GM19238 (cell line): Measurements from ENCODE around the gene ANKRD24.
"Not testable (repeated sequence)": the region's sequence is repeated elsewhere in the genome, so short reads cannot be mapped to it uniquely, and the experiment has no call there.

Source experiments
- DNase-seq: peaks from one replicate; pipeline ENCODE4 v3.0.0; 2011; ENCODE audit warnings: low spot score; ENCODE audit not compliant: insufficient read length

Gene ANKRD24

GRCh38 chr19:4182084-4182810, at the start of gene ANKRD24, which contains the start of gene SIRT6:
Gene ANKRD24 (plus strand): TSS chr19:4182689. CDS start chr19:4186426, 3,737 bp downstream.
Gene SIRT6 (minus strand): TSS chr19:4182563. CDS start chr19:4182539, 24 bp downstream.
- DNase-seq: peak; percentile 98

- DNase-seq: no peak
Measured at GRCh38 chr19:4134351-4134750, 48.1 kb upstream of the ANKRD24 start.

DNA sequence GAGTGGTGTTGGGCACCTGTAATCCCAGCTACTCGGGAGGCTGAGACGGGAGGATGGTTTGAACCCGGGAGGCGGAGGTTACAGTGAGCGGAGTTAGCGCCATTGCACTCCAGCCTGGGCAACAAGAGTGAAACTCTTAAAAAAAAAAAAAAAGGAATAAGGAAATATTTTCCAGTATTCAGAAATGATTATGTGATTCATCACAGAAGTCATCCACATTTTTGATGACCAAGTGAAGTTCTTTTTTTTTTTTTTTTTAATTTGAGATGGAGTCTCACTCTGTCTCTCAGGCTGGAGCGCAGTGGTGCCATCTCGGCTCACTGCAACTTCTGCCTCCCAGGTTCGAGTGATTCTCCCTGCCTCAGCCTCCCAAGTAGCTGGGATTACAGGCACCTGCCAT, 47.1 kb upstream of the ANKRD24 start:
- DNase-seq: not testable (repeated sequence)

DNA sequence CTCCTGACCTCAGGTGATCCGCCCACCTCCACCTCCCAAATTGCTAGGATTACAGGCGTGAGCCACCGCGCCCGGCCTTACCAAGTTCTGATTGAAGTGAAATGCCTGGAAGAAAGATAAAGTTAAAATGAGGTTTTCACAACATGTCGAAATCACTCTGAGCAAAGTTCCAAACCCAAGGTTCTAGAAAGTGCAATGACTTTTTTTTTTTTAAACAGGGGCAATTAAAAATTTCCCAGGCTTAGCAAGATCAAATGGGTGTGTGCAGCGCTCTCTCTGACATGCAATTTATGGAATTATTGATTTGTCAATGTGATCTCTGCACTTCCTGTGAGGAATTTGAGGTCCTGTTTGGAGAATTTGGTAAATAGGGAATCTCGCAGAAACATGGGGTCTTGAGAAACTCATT, 45.8 kb upstream of the ANKRD24 start:
- no peak for DNase-seq

GRCh38 chr19:4138445-4138844, 44.0 kb upstream of the ANKRD24 start:
- DNase-seq: no peak

GRCh38 chr19:4139614-4140236, 42.8 kb upstream of the ANKRD24 start:
- DNase-seq: peak; percentile 80

GRCh38 chr19:4140237-4140711, 42.2 kb upstream of the ANKRD24 start:
- DNase-seq: peak; percentile 67

- not testable (repeated sequence) for DNase-seq
Measured at GRCh38 chr19:4142916-4143315, 39.6 kb upstream of the ANKRD24 start.

DNA sequence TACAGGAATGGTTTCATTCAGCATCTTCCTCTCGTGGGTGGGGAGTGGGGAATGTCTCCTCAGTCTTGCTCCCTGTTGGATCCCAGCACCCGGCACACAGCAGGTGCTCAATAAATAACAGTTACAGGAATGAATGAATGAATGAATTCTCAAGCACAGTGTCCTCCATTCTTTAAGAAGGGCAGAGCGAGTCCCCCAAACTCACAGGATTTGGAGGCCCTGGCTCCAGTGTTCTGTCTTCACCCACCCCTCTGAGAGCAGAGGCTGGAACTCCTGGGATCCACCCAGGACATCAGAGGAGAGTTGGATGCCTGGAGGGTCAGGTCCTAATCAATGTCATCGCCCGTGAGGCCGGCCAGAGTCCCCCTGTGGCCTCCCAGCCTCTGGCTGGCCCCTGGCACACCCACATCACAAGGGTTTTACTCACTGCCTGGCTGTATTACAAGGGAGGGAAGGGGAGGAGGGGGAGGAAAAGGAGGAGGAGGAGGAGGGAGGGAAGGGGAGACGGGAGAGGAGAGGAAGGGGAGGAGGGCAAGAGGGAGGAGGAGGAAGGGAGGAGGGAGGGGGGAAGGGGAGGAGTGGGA, 37.7 kb upstream of the ANKRD24 start:
- no peak for DNase-seq

DNA sequence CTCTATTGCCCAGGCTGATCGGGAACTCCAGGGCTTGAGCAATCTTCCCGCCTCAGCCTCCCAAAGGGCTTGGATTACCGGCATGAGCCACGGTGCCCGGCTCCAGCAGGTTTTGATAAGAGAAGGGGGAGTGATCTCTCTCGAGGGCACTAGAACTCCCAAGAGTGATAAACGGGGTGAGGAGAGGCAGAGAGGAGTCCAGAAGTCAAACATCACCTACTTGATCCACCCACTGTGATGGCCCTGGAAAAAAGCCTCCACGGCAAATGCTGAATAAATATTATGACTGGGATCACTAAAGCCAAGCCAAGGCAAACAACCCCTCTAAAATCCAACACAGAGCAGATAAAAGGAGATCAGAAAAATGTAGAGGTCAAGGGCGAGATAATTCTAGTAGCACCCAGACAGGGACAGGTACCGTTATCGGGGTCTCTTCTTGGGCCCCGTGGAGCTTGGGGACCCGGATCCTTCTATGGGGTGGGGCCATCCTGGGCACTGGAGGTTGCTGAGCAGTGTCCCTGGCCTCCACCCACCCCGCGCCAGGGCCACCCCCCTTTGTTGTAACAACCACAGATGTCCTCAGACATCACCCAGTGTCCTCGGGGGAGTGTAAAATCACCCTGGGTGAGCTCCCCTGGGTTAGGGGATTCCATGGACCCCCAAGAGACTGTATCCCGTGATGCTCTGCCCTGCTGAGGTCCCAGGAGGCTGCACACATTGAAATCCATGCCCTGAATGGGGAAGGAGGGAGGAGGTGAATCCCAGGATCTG, 32.8 kb upstream of the ANKRD24 start:
- DNase-seq: no peak

DNA sequence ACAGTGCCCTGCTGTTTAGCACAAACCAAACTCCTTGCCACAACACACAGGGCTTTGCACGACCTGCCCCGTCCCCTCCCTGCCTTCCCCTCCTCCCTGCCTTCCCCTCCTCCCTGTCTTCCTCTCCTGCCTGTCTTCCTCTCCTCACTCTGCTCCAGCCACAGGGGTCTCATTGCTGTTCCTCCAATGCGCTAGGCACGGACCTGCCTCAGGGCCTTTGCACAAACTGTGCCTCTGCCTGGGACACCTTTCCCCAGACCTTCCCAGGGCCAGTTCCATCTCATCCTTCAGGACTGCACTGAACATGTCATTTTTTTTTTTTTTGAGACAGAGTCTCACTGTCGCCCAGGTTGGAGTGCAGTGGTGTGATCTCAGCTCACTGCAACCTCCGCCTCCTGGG, 30.9 kb upstream of the ANKRD24 start:
- no peak for DNase-seq

DNA sequence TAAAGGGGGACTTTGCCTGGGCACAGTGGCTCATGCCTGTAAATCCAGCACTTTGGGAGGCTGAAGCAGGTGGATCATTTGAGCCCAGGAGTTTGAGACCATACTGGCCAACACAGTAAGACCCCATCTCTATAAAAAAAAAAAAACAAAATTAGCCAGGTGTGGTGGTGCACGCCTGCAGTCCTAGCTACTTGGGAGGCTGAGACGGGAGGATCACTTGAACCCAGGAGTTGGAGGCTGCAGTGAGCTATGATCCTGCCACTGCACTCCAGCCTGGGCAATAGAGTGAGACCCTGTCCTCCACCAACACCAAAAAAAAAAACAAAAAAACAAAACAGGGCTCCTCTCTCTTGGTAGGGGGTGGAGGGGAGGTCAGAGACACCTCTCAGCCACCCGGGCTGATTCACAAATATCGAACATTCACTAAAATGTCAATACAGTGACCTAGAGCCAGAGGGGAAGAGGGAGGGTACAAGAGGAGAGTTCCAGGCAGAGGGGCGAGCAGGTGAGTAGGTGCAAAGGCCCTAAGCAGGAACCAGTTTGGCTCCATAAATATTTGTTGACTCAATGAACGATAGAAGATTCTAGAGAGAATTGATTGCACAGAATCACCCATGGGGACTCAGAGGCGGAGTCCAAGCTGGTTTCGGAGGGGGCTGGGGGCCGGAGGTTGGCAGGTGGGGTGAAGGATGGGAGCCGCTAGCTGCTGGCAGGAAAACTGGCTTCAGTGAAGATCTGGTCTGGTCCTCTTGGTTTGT, 30.1 kb upstream of the ANKRD24 start:
- DNase-seq: no peak

GRCh38 chr19:4154571-4155312, 27.7 kb upstream of the ANKRD24 start:
- no peak for DNase-seq

GRCh38 chr19:4157164-4157563, 25.3 kb upstream of the ANKRD24 start:
- DNase-seq: no peak

DNA sequence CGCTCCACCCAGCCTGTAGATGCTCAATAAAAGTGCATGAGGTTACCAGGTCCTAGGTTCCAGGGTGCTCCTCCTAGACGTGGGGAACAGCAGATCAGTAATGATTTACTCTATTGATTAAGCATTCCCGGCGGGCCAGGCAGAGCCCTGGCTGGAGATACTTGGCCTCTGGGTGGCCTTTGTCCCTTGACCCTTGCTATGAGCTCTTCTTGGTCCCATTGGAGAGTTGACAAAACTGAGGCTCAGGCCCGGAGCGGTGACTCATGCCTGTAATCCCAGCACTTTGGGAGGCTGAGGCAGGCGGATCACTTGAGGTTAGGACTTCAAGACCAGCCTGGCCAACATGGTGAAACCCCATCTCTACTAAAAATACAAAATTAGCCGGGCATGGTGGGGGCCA, 24.5 kb upstream of the ANKRD24 start:
- not testable (repeated sequence) for DNase-seq

GRCh38 chr19:4161415-4162077, 20.9 kb upstream of the ANKRD24 start:
- DNase-seq: no peak

GRCh38 chr19:4164262-4164661, 18.2 kb upstream of the ANKRD24 start:
- no peak for DNase-seq

GRCh38 chr19:4171676-4172075, 10.8 kb upstream of the ANKRD24 start:
- no peak for DNase-seq

DNA sequence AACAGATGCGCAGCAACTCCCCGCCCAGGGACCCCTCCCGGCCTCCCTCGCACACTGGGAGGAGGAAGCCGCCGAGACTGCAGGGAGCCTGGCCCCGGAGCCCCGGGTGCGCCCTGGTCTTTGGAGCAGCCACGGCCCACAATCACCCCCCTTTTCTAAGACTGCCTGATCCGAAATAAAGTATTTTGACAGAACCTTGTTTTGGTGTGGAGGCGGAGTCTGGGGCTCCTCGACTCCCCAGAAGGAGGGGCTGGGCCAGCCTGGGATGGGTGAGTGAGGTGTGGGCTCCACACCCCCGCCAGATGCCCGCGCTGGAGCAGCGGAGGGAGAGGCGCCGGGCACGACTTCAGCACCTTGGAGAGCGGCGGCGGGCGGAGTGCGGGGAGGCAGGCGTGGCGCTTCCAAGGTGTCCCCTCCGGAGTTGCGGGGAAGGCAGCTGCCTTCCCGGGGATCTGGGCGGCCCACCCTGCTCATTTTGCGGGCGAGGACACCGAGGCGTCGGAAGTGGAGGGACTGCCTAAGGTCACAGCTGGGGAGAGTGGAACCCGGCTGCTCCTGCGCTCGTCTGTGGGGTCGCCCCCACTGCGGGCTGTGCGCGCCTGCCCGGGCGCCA, 9.5 kb upstream of the ANKRD24 start:
- DNase-seq: peak; percentile 30
